WTC11 (cell line): ENCODE measurements around the gene SPR. TPM values are rescaled to one million over a fixed set of nuclear protein-coding genes. Genes with fewer than 3 reads are reported as not detected.

Experiments used
- ATAC-seq: fragments of 200-7000 bp; cut with Tn5 transposase; 2 replicates; pipeline ENCODE4 v1.10.0; 2021; ENCODE audit warnings: mild to moderate bottlenecking, moderate library complexity
- CTCF ChIA-PET: fragments of 300-600 bp; sonication (Branson Sonifier 250); formaldehyde crosslinking; loops from one replicate; lab custom pipeline; 2021; ENCODE audit warnings: antibody characterized with exemption; lab: Charles Lee
- POLR2A ChIA-PET: fragments of 350-600 bp; sonication (Branson Sonifier 250); formaldehyde crosslinking; loops from one replicate; lab custom pipeline; 2021; ENCODE audit warnings: antibody characterized with exemption; lab: Charles Lee
- DNase-seq: peaks from one replicate; pipeline ENCODE4 v3.0.0; 2021; ENCODE audit warnings: low spot score
- H3K27ac Mint-ChIP-seq: 2 replicates; pipeline ENCODE4 v1.8.0; 2021; ENCODE audit warnings: mixed read lengths
- H3K27me3 Mint-ChIP-seq: 2 replicates; pipeline ENCODE4 v1.8.0; 2021; ENCODE audit warnings: low read depth, mild to moderate bottlenecking, moderate library complexity, mixed read lengths
- H3K36me3 Mint-ChIP-seq: 2 replicates; pipeline ENCODE4 v1.8.0; 2021; ENCODE audit warnings: mixed read lengths
- H3K4me1 Mint-ChIP-seq: 2 replicates; pipeline ENCODE4 v1.8.0; 2022; ENCODE audit warnings: mixed read lengths
- H3K4me3 Mint-ChIP-seq: 2 replicates; pipeline ENCODE4 v1.8.0; 2021; ENCODE audit warnings: mild to moderate bottlenecking, moderate library complexity, mixed read lengths
- H3K9me3 Mint-ChIP-seq: 2 replicates; pipeline ENCODE4 v1.8.0; 2021; ENCODE audit warnings: mixed read lengths
- E2F1 ChIP-seq: sonication (generic); formaldehyde crosslinking; IDR thresholded peaks from 2 replicates; pipeline ENCODE4 v1.8.0; 2022; ENCODE audit warnings: mild to moderate bottlenecking, missing genetic modification reagents
- ETV6 ChIP-seq: sonication (generic); formaldehyde crosslinking; IDR thresholded peaks from 2 replicates; pipeline ENCODE4 v1.8.1; 2022; ENCODE audit warnings: mild to moderate bottlenecking, missing genetic modification reagents
- GABPB1 ChIP-seq: sonication (generic); formaldehyde crosslinking; IDR thresholded peaks from 2 replicates; pipeline ENCODE4 v1.8.1; 2023; ENCODE audit warnings: mild to moderate bottlenecking, missing genetic modification reagents
- MAX ChIP-seq: sonication (generic); formaldehyde crosslinking; IDR thresholded peaks from 2 replicates; pipeline ENCODE4 v1.8.0; 2022; ENCODE audit warnings: mild to moderate bottlenecking, missing genetic modification reagents
- NR3C1 ChIP-seq: sonication (generic); formaldehyde crosslinking; conservative IDR thresholded peaks from 2 replicates; pipeline ENCODE4 v1.8.1; 2023; ENCODE audit warnings: low read depth, mild to moderate bottlenecking, missing genetic modification reagents
- OVOL2 ChIP-seq: fragments of 250-450 bp; sonication (Bioruptor Pico); IDR thresholded peaks from 2 replicates; pipeline ENCODE4 v1.9.0; 2021; ENCODE audit warnings: mild to moderate bottlenecking, borderline replicate concordance
- PRDM15 ChIP-seq: sonication (generic); formaldehyde crosslinking; IDR thresholded peaks from 2 replicates; pipeline ENCODE4 v1.8.0; 2022; ENCODE audit warnings: missing genetic modification reagents
- PRRX2 ChIP-seq: fragments of 250-450 bp; sonication (Bioruptor Pico); IDR thresholded peaks from 2 replicates; pipeline ENCODE4 v1.8.0; 2021; ENCODE audit warnings: mild to moderate bottlenecking
- SMAD3 ChIP-seq: sonication (generic); formaldehyde crosslinking; IDR thresholded peaks from 2 replicates; pipeline ENCODE4 v1.8.0; 2022; ENCODE audit warnings: missing genetic modification reagents, mild to moderate bottlenecking, borderline replicate concordance
- ZNF121 ChIP-seq: sonication (generic); formaldehyde crosslinking; IDR thresholded peaks from 2 replicates; pipeline ENCODE4 v1.8.0; 2023; ENCODE audit warnings: missing genetic modification reagents
- ZNF423 ChIP-seq: fragments of 250-450 bp; sonication (Bioruptor Pico); IDR thresholded peaks from 2 replicates; pipeline ENCODE4 v2.1.2; 2022; ENCODE audit warnings: mild to moderate bottlenecking, moderate library complexity
- total RNA-seq: library from RNA; stranded (reverse); gene quantifications from 3 replicates; pipeline ENCODE4 v1.2.3, GENCODE V29; 2021
- TF ChIP-seq, protein P1 (sequence below): fragments of 250-450 bp; sonication (Bioruptor Pico); IDR thresholded peaks from 2 replicates; pipeline ENCODE4 v1.9.0; 2021; ENCODE audit warnings: mild to moderate bottlenecking
- TF ChIP-seq, protein P2 (sequence below): sonication (generic); formaldehyde crosslinking; IDR thresholded peaks from 2 replicates; pipeline ENCODE4 v1.8.1; 2023; ENCODE audit warnings: mild to moderate bottlenecking, missing genetic modification reagents
- TF ChIP-seq, protein P3 (sequence below): sonication (generic); formaldehyde crosslinking; IDR thresholded peaks from 2 replicates; pipeline ENCODE4 v1.8.0; 2023; ENCODE audit warnings: missing genetic modification reagents, mild to moderate bottlenecking, borderline replicate concordance

The SPR gene
- total RNA-seq, 1 experiment from 2014 or later: 9.4 TPM

GRCh38 chr2:72843301-72843700, 43.9 kb upstream of the SPR start (continued):
- TF ChIP-seq PRRX2 (CRISPR knock-in tag): no peak
- TF ChIP-seq ZNF121 (CRISPR knock-in tag): no peak

- no peaks in the 10 kb centered on the region for H3K9me3 Mint-ChIP-seq
- H3K27me3 Mint-ChIP-seq: no peaks in the 10 kb centered on the region
- TF ChIP-seq SMAD3: no peak
- TF ChIP-seq, protein P1, sequence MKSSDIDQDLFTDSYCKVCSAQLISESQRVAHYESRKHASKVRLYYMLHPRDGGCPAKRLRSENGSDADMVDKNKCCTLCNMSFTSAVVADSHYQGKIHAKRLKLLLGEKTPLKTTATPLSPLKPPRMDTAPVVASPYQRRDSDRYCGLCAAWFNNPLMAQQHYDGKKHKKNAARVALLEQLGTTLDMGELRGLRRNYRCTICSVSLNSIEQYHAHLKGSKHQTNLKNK (CRISPR knock-in tag): no peak
- no peak for ATAC-seq
- no peaks in the 10 kb centered on the region for H3K36me3 Mint-ChIP-seq
- no peak overlapping the region for H3K4me3 Mint-ChIP-seq
- ChIA-PET POLR2A (no interaction called here), CTCF (interaction anchor here (0.6 to 1.3 kb wide), 3 partner anchors 13 to 132 kb away, joined by 3 to 6 read pairs (median 3); no protein-coding TSS in a partner anchor)
- H3K27ac Mint-ChIP-seq: no peak overlapping the region
- no peak for DNase-seq
- H3K4me1 Mint-ChIP-seq: peaks cover 4% of the 10 kb centered on the region
Observed at GRCh38 chr2:72846171-72847095, 40.8 kb upstream of the SPR start.

GRCh38 chr2:72847534-72848315, 39.5 kb upstream of the SPR start:
- H3K4me1 Mint-ChIP-seq: peaks cover 4% of the 10 kb centered on the region
- ChIA-PET POLR2A (no interaction called here), CTCF (interaction anchor here (0.9 to 1.3 kb wide), 2 partner anchors 11 to 15 kb away, joined by 3 to 6 read pairs; no protein-coding TSS in a partner anchor)
- H3K36me3 Mint-ChIP-seq: no peaks in the 10 kb centered on the region
- no peak overlapping the region for H3K4me3 Mint-ChIP-seq
- DNase-seq: no peak
- TF ChIP-seq ETV6 (no peak), ZNF423 (no peak), GABPB1 (CRISPR knock-in tag) (no peak), MAX (no peak), OVOL2 (no peak)
- TF ChIP-seq, protein P2, sequence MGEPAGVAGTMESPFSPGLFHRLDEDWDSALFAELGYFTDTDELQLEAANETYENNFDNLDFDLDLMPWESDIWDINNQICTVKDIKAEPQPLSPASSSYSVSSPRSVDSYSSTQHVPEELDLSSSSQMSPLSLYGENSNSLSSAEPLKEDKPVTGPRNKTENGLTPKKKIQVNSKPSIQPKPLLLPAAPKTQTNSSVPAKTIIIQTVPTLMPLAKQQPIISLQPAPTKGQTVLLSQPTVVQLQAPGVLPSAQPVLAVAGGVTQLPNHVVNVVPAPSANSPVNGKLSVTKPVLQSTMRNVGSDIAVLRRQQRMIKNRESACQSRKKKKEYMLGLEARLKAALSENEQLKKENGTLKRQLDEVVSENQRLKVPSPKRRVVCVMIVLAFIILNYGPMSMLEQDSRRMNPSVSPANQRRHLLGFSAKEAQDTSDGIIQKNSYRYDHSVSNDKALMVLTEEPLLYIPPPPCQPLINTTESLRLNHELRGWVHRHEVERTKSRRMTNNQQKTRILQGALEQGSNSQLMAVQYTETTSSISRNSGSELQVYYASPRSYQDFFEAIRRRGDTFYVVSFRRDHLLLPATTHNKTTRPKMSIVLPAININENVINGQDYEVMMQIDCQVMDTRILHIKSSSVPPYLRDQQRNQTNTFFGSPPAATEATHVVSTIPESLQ: no peak
- H3K9me3 Mint-ChIP-seq: no peaks in the 10 kb centered on the region
- no peak for ATAC-seq
- H3K27me3 Mint-ChIP-seq: no peaks in the 10 kb centered on the region
- H3K27ac Mint-ChIP-seq: no peak overlapping the region

DNA sequence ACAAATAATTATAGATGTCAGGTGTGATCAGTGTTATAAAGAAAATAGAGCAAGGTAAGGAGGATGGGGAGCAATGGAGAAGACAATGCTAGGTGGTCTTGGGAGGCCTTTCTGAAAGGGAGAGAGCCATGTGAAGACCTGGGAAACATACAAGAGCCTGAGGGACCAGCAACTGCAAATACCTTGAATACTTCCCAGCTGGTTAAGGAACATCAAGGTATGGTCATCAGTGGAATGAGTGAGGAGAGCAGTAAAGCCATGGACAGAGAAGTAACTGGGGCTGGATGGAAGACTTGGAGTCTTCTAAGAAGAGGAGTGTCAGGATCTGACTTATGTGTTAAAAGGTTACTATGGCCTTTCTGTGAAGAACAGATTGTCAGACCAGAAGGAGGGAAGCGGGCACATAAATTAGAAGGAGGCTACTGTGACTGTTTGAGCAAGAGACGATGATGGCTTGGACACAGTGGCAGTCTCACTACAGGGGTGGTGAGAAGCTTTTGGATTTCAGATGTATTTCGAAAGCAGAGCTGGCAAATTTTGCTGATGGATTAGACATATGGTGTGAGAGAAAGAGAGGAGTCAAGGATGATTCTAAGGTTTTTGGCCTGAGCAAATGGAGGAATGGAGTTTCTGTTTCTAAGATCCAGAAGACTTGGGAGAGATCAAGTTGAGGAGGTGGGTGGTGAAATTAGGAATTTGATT, 38.6 kb upstream of the SPR start:
- ATAC-seq (no peak), DNase-seq (no peak)
- CTCF ChIA-PET: no interaction called here
- no peaks in the 10 kb centered on the region for H3K9me3 Mint-ChIP-seq
- no peak overlapping the region for H3K4me3 Mint-ChIP-seq
- no peaks in the 10 kb centered on the region for H3K27me3 Mint-ChIP-seq
- no peaks in the 10 kb centered on the region for H3K36me3 Mint-ChIP-seq
- no peak overlapping the region for H3K27ac Mint-ChIP-seq
- H3K4me1 Mint-ChIP-seq: peaks cover 1% of the 10 kb centered on the region
- POLR2A ChIA-PET: no interaction called here
- TF ChIP-seq NR3C1 (CRISPR knock-in tag) (no peak), E2F1 (no peak), PRDM15 (CRISPR knock-in tag) (no peak)
- TF ChIP-seq, protein P3, sequence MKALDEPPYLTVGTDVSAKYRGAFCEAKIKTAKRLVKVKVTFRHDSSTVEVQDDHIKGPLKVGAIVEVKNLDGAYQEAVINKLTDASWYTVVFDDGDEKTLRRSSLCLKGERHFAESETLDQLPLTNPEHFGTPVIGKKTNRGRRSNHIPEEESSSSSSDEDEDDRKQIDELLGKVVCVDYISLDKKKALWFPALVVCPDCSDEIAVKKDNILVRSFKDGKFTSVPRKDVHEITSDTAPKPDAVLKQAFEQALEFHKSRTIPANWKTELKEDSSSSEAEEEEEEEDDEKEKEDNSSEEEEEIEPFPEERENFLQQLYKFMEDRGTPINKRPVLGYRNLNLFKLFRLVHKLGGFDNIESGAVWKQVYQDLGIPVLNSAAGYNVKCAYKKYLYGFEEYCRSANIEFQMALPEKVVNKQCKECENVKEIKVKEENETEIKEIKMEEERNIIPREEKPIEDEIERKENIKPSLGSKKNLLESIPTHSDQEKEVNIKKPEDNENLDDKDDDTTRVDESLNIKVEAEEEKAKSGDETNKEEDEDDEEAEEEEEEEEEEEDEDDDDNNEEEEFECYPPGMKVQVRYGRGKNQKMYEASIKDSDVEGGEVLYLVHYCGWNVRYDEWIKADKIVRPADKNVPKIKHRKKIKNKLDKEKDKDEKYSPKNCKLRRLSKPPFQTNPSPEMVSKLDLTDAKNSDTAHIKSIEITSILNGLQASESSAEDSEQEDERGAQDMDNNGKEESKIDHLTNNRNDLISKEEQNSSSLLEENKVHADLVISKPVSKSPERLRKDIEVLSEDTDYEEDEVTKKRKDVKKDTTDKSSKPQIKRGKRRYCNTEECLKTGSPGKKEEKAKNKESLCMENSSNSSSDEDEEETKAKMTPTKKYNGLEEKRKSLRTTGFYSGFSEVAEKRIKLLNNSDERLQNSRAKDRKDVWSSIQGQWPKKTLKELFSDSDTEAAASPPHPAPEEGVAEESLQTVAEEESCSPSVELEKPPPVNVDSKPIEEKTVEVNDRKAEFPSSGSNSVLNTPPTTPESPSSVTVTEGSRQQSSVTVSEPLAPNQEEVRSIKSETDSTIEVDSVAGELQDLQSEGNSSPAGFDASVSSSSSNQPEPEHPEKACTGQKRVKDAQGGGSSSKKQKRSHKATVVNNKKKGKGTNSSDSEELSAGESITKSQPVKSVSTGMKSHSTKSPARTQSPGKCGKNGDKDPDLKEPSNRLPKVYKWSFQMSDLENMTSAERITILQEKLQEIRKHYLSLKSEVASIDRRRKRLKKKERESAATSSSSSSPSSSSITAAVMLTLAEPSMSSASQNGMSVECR (CRISPR knock-in tag): no peak
